GM21367 (cell line): ENCODE measurements around the gene TUBB4B.
A peak's percentile ranks its signal among the peaks of the same experiment; 100 is the strongest.
"Not testable (repeated sequence)": the region's sequence is repeated elsewhere in the genome, so short reads cannot be mapped to it uniquely, and the experiment has no call there.

ENCODE experiments used
- ATAC-seq: cut with Tn5 transposase; IDR thresholded peaks from one replicate; pipeline ENCODE4 v1.9.1; 2021; ENCODE audit not compliant: unreplicated experiment

TUBB4B gene

GRCh38 chr9:137236238-137236935 lies 4.7 kb upstream of the TUBB4B start:
- ATAC-seq, result no peak

DNA sequence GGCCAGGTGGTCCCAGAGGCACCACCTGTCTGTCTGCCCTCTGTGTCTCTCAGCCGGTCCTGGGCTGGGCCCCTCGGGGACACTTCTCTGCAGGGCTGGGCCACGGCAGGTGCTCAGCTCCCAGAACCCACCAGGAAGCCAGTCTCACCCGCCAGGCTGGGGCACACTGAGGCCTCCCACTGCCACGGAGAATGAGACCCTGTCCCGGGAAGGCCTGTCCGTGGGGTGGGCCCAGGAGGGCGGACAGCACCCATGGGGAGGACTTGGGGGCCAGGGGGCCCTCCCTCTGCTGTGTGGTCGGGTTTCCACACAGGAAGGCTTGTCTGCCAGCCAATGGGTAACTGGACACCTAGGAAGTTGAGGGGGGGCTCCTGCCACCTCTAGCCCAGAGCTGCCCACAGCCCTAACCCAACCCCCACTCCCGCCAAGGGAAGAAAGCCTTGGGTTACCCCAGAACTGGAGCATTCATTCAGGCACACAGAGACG lies 4.1 kb upstream of the TUBB4B start:
- ATAC-seq, result no peak

- ATAC-seq, result no peak
Measured at GRCh38 chr9:137237759-137238726, 3.0 kb upstream of the TUBB4B start.

- ATAC-seq, result not testable (repeated sequence)
Measured at GRCh38 chr9:137239541-137240200, 1.4 kb upstream of the TUBB4B start.

DNA sequence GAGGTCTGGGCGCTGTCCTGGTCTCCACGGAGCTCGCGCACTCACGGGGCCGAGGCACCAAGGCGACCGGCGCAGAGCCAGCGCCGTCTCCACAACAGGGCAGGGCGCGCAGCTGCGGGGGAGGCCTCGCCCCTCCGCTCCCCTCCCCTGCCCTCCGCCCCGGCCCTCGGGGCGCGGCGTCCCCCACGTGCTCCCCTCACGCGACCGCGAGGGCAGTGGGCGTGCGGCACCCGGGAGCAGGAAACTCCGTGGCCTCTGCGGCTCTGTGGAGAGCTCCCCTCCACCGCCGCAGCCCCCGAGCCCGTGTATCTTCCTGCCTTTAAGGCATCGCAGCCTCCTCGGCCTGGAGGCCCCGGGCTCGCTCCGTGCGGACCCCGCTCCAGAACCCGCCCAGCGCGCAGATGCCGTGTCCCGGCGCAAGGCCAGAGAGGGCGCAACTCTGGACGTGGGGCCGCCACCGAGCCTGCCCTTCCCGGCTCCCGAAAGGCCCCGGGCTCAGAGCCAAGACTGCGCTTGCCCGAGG lies 708 bp upstream of the TUBB4B start:
- peak; percentile 16 for ATAC-seq

DNA sequence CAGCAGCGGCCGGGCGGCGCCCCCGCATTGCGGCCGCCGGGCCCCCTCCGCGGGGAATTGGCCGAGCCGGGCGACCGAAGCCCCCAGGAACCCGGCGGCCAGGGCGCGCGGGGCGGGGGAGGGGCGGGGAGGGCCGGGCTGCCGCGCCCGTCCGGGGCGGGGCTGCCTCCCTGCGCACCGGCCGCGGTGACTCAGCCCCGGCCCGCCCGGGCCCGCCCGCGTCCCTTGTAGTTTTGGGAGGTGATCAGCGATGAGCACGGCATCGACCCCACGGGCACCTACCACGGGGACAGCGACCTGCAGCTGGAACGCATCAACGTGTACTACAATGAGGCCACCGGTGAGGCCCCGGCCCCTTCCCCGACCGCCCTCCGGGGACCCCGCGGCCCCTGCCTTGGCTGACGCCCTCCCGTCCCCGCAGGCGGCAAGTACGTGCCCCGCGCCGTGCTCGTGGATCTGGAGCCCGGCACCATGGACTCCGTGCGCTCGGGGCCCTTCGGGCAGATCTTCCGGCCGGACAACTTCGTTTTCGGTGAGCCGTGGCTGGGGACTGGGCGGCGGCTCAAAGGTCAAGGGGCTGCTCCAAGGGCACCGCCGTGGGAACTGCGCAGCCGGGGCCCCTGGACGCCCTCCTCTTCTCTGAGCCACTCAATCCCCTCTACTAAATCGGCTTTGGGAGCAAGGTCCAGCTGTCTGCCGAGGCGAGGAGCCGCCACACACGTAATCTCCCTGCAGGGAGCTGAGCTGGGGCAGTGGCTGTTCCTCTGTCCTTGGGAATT lies 592 bp downstream of the TUBB4B start:
- ATAC-seq, result peak; percentile 1

- no peak for ATAC-seq
Measured at GRCh38 chr9:137242269-137243203, 1.4 kb downstream of the TUBB4B start.

- ATAC-seq, result not testable (repeated sequence)
Measured at GRCh38 chr9:137243266-137243625, 2.2 kb downstream of the TUBB4B start.

GRCh38 chr9:137243626-137244485 lies 2.8 kb downstream of the TUBB4B start:
- ATAC-seq, result no peak

DNA sequence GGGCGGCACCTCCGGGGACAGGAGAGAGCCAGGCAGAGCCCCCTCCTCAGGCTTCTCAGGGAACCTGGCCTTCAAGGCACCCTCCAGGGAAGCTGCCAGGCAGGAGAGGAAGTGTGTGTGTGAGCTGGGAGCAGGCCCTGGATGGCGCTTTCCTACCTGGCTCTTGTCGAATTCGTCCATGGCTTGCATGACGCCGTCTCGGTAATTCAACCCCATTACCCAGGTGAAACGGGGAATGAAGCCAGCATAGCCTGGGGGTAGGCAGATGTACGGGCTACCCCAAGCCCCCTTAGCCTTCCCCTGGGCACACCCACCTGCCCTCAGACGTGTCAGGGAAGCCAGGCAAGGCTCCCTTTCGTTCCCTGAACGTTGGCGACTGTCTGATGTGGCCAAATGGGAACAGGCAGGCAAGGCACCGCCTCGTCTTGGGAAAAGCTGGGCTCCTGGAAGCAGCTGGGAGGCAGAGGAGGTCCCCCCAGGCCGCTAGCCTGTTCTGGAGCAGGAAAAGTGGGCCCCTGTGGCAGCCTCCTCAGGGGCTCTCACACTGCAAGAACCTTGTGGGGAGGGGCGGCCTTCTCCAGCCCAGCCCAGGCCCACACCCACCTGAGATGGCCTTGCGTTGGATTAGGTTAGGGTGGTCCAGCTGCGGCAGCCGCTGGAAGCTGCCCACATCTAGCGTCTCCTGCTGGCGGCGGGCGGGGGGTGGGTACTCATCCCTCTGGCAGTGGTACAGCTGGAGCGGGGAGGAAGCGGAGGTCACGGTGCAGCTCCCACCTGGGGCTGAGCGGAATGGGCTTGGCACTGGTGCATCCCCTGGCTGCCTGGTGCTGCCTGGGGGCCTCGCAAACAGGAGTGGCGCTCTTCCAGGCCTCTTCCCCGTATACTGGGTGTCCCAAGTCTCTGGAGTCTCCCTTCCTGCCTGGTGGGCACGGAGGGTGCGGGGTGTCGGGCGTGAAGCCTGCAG lies 3.7 kb downstream of the TUBB4B start:
- no peak for ATAC-seq

DNA sequence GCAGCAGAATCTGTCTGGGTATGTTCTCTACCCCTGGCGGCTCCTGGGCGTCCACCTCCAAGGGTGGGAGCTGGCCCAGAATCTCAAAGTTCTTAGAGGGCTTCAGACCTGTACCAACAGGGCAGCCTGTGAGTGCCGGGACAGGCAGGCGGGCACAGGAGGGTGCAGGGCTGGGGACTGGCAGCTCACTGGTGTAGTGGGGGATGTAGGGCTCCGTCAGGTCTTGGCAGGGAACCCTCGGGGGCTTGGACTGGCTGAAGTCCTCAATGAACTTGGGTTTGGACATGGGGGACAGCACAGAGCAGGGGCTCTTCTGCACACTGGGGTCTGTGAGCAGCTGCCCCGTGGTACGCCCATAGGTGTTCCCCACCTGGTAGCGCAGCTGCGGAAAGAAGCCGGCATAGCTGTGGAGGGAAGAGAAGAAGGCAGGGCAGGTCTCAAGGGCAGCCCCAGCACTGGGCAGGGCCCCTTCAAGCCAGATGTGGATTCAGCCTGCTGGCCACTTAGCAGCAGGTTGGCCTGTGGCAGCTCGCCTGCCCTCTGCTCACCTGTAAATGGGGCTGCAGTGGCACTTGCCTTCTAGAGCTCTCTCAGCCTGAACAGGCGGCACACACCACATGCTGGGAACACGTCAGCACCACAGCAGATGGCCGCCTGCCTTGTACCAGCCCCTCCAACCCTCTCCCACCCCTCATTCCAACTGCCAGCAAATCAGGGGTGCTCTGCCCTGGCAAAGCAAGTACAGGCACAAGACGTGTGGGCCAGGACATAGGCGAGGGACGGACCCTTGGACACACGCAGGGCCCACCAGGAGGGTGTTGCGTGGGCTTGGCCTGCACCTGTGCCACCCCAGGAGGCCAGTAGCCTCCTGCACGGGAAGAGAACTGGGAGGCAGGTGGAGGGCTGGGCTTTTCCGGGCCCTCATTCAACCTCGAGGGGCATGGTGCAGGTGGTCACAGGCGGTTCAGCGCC lies 4.6 kb downstream of the TUBB4B start:
- ATAC-seq, result no peak

DNA sequence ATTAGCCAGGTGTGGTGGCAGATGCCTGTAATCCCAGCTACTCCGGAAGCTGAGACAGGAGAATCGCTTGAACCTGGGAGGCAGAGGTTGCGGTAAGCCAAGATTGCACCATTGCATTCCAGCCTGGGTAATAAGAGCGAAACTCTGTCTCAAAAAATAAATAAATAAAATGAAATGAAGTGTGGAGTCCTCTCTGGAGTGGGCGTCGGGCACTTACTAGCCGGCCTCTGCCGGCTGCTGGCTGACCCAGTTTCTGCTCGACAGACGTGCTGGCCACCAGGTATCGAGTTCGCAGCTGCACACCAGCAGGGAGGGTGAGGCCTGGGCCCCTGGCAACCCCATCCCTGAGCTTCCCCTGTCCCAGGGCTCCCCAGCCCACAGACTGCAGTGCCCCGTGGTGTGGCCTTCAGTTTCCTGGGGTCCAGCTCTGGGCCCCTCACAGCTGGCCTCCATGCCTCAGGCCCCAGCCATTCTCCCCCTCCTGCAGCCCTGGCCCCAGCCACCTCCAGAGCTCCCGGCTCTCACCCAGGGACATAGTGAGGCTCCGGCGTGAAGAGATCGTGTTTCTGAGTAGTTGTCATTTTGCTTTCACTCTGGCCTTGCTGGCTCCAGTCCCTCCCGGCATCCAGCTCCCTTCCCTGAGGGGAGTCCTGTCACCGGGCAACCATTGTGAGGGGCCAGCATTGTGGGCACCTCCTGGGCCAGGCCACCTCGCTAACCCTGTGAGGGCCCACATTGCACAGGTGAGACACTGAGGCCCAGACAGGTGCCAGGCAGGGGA lies 6.2 kb downstream of the TUBB4B start:
- no peak for ATAC-seq

- no peak for ATAC-seq
Measured at GRCh38 chr9:137247916-137248175, 6.8 kb downstream of the TUBB4B start.

DNA sequence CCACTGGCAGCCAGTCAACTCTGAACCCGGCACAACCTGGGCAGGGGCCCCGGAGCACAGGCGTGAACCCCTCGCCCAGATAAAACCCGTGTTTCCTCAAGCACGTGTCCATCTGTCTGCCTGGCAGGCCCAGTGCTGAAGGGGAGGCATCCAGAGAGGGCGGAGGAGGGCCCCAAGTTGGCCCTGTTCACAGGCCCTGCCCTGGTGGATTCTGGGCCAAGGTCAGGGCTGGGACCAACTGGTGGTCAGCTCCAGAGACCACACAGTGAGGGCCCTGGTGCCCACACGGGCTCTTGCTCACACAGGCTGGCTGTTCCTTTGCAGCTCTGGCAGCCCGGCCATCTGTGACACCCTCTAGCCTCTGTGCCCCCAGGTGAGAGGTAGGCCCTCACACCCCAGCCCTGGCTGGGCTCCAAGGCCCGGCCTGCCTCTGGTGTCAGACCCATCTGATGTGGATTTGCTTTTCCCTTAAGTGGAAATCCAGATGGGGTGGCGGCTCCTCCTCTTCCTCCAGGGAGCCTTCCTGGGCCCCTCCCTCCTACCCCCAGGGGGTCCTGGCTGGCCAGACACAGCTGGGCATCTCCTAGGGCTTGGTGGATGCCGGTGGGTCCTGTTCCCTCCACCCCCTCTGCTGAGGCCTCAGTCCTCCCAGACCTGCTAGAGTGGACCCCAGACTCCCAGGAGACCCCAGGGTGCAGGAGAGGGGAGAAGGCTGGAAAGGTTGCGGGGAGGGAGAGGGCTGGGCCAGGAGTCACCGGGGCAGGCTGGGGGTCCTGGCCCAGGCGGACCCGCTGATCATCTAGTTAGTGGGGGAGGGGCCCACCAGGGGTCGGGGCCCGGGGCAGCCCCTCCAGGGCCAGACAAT lies 9.5 kb downstream of the TUBB4B start:
- no peak for ATAC-seq

DNA sequence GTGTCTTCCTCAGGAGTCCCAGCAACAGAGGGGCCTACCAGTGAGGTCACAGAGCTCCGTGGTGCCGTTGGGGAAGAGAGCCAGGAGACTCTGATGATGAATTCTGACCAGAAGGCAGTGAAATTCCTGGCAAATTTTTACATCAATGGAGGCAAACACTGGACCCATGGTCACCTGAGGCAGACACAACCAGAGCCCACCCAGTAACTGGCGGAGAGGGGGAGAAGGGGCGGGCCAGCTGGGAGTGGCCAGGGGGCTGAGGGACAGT lies 10.0 kb downstream of the TUBB4B start, which contains the start of gene STPG3:
STPG3 (plus strand) TSS at position 93 of the 268 bp plus-strand sequence; CDS start at position 94, 1 bp downstream.
- ATAC-seq, result no peak
